GM19193 (cell line): Measurements from ENCODE around the gene CMTR1.

Experiments used
- POLR2A ChIP-seq: IDR thresholded peaks from 4 replicates; pipeline ENCODE4 v1.6.1; 2011; ENCODE audit not compliant: insufficient read depth, insufficient read length; ENCODE audit errors: extremely low read depth

The CMTR1 gene

GRCh38 chr6:37521674-37522073 is 88.7 kb downstream of the CMTR1 start:
- no peak for TF ChIP-seq POLR2A

GRCh38 chr6:37522836-37523235 is 89.8 kb downstream of the CMTR1 start:
- TF ChIP-seq POLR2A, result no peak

GRCh38 chr6:37523412-37523811 is 90.4 kb downstream of the CMTR1 start:
- TF ChIP-seq POLR2A, result no peak

GRCh38 chr6:37524025-37524969 is 91.3 kb downstream of the CMTR1 start:
- TF ChIP-seq POLR2A, result no peak

- TF ChIP-seq POLR2A, result no peak
These were observed 91.9 kb downstream of the CMTR1 start for GRCh38 chr6:37524970-37525318.

GRCh38 chr6:37525460-37526357 is 92.7 kb downstream of the CMTR1 start:
- no peak for TF ChIP-seq POLR2A

- no peak for TF ChIP-seq POLR2A
These were observed 95.5 kb downstream of the CMTR1 start for GRCh38 chr6:37528541-37528940.

GRCh38 chr6:37530297-37530696 is 97.3 kb downstream of the CMTR1 start:
- TF ChIP-seq POLR2A, result no peak

GRCh38 chr6:37531026-37531425 is 98.0 kb downstream of the CMTR1 start:
- no peak for TF ChIP-seq POLR2A
